Right hindlimb (tissue), 1 donor: ENCODE results near the gene CLEC2D.
"Not testable (repeated sequence)": the region's sequence is repeated elsewhere in the genome, so short reads cannot be mapped to it uniquely, and the experiment has no call there.

Source experiments
- DNase-seq: peaks from one replicate; pipeline ENCODE4 v3.0.0-alpha.2; 2018

The CLEC2D gene

DNA sequence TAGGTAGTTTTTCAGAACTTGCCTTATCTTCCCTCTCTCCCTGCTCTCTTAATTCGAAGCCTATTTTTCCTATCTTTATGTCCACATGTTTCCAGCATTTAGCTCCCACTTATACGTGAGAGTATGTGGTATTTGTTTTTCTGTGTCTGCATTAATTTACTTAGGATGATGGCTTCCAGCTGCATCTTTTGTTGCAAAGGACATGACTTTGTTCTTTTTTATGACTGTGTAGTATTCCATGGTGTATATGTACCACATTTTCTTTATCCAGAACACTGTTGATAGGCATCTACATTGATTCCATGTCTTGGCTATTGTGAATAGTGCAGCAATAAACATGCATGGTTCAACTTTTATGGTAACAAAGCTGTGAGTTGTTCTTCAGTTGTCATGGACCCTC lies 7.8 kb upstream of the CLEC2D start:
- no peak for DNase-seq

- no peak for DNase-seq
Observed at GRCh38 chr12:9662488-9662887, 7.0 kb upstream of the CLEC2D start.

DNA sequence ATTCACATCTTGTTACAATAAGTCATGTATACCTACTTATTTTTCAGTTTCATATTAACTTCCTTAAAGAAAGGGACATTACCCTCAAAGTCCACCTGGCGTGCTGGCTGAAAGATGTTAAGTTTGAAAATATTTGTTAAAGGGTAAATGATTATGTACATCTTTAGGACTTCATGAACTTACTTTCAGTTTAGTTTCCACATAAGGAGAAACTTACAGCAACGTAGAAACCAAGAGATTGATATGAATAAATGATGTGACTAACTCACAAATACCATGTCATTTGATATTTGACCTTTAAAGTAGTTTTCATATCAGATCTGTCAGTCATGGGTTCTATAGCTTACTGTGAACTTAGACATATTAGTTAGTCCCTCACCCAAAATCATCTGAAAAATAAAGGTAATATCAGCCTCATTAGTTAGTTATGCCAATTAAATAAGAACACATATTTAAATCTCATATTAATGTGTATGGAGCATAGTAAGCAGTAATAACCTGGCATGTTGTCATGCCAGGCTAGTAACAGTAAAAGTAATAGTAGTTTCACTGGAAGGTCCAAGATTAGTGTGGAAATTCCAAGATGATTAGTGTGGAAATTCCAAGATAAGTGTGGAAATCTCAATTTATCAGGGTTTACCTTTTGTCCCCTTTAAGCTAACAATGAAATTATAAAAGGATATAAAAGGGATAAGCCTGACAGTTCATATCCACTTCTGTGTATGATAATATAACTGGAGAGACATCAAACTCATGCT lies 1.9 kb upstream of the CLEC2D start:
- no peak for DNase-seq

GRCh38 chr12:9668161-9669018 lies 1.1 kb upstream of the CLEC2D start:
- no peak for DNase-seq

- DNase-seq = no peak
Observed at GRCh38 chr12:9669019-9669326, 540 bp upstream of the CLEC2D start.

DNA sequence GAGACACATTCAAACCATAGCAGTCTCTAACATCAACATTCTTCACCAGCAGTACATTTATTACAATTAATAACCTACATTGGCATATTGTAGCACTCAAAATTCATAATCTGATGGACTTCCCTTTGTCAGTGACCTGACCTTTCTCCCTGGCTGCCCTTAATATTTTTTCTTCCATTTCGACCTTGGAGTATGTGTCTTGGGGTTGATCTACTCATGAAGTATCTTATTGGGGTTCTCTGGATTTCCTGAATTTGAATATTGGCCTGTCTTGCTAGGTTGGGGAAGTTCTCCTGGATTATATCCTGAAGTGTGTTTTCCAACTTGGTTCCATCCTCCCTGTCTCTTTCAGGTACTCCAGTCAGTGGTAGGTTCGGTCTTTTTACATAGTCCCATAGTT lies 2.8 kb downstream of the CLEC2D start:
- not testable (repeated sequence) for DNase-seq

GRCh38 chr12:9673404-9674225 lies 4.1 kb downstream of the CLEC2D start:
- peak; percentile 52 for DNase-seq

GRCh38 chr12:9674226-9674590 lies 4.7 kb downstream of the CLEC2D start:
- no peak for DNase-seq

DNA sequence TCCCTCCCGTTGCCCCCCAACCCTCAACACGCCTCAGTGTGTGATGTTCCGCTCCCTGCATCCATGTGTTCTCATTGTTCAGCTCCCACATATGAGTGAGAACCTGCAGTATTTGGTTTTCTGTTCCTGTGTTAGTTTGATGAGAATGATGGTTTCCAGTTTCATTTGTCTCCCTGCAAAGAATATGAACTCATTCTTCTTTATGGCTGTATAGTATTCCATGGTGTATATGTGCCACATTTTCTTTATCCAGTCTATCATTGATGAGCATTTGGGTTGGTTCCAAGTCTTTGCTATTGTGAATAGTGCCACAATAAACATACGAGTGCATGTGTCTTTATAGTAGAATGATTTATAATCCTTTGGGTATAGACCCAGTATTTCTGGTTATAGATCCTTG lies 13.0 kb downstream of the CLEC2D start:
- DNase-seq = not testable (repeated sequence)

- not testable (repeated sequence) for DNase-seq
Observed at GRCh38 chr12:9682949-9683348, 13.4 kb downstream of the CLEC2D start.

- DNase-seq = not testable (repeated sequence)
Observed at GRCh38 chr12:9685366-9685765, 15.9 kb downstream of the CLEC2D start.

DNA sequence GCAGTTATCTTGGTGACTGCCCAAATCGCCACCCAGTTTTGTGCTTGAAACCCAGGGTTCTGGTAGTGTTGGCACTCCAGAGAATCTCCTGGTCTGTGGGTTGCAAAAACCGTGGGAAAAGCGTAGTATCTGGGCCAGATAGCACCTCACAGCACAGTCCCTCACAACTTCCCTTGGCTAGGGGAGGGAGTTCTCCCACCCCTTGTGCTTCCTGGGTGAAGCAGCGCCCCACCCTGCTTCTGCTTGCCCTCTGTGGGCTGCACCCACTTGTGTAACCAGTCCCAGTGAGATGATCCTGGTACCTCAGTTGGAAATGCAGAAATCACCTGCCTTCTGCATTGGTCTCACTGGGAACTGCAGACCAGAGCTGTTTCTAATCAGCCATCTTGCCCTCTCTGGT lies 16.4 kb downstream of the CLEC2D start:
- no peak for DNase-seq

- no peak for DNase-seq
Observed at GRCh38 chr12:9687228-9687627, 17.7 kb downstream of the CLEC2D start.

DNA sequence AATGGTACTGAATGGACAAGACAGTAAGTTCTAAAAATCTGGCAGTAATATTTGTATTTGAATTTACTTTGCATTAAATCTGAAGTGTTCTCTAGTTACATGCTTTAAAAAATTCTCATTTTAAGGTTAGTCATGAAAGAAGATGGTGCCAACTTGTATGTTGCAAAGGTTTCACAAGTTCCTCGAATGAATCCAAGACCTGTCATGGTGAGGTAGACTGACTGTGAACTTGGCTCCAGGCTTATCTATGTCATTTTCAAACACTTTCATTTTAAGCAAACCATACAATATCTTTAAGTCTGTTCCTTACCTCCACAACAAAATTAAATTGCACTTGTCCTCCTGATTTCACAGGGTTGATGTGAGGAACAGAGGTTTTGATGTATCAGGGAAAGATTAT lies 23.4 kb downstream of the CLEC2D start:
- DNase-seq = no peak

DNA sequence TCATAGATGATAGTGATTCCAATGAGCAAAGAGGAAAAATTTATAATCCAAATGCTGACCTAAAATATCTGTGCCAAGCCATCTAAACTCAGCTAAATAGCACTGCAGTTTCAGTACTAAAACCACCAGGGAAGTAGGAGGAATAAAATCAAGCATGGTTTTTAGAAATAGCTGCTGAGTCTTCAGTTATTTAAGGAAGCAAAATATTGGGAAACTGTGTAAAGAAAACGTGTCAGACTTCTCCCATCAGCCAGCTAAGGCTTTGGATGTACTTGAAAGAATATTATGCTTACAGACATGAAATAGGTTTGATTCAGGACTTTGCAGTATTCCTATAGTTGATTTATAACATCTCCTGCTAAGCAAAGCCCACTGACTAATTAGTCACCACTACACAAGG lies 24.7 kb downstream of the CLEC2D start:
- DNase-seq = no peak

GRCh38 chr12:9695150-9695549 lies 25.6 kb downstream of the CLEC2D start:
- not testable (repeated sequence) for DNase-seq

DNA sequence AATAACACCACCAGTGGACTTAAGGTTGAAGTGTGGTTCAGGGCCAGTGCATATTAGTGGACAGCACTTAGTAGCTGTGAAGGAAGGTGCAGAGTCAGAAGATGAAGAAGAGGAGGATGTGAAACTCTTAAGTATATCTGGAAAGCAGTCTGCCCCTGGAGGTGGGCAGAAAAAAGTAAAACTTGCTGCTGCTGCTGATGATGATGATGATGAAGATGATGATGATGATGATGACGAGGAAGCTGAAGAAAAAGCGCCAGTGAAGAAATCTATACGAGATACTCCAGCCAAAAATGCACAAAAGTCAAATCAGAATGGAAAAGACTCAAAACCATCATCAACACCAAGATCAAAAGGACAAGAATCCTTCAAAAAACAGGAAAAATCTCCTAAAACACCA lies 26.1 kb downstream of the CLEC2D start:
- not testable (repeated sequence) for DNase-seq

GRCh38 chr12:9697619-9698018 lies 28.1 kb downstream of the CLEC2D start:
- no peak for DNase-seq

- DNase-seq = no peak
Observed at GRCh38 chr12:9698681-9699080, 29.2 kb downstream of the CLEC2D start.

- DNase-seq = no peak
Observed at GRCh38 chr12:9699269-9699897, 29.9 kb downstream of the CLEC2D start.

DNA sequence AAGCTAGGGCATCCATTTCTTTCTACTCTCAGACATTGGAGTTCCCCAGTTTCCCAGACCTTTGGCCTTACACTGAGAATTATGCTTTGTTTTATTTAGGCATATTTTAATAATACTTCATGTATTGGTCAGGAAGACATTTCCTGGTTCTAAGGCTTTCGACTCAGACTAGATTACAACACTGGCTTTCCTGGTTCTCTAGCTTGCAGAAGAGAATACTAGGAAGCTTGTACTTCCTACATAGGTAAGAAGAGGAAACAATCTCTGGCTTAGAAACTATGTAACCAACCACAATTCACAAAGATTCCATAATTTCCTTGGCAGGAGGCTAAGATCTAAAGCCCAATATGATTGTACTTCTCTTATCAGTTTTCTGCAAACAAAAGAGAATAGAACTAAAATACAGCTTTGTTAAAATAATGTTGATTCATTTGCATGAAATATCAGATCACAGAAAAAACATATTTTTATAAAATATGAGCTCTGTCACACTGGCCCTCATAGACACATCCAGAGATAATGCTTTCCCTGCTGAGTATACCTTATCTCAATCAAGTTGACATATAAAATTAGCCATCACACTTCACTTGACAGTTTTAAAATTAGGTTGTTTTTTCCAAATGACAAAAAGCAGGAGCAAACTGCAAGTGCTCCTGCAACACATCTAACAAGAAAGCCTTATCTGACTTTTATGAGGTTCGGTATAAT lies 30.5 kb downstream of the CLEC2D start:
- DNase-seq = no peak

DNA sequence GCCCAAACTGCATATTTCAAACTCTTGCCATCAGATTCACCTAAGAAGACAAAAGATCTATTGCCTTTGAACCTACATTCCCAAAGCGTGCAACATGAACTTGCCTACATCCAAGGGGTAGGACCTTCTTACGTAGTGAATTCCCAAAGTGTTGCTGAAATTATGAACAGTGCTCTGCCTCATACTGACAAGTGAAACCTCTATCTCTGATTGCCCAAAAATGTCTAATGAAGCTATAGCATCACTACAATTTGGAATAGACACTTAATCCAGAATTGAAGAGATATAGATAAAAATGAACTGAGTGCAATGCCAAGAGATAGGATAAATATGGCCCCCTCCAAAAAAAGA lies 31.1 kb downstream of the CLEC2D start:
- no peak for DNase-seq
